ENCODE data around the gene ENDOD1.
A peak's percentile ranks its signal among the peaks of the same experiment; 100 is the strongest.
"Not testable (repeated sequence)": the region's sequence is repeated elsewhere in the genome, so short reads cannot be mapped to it uniquely, and the experiment has no call there.

The ENDOD1 gene, protein sequence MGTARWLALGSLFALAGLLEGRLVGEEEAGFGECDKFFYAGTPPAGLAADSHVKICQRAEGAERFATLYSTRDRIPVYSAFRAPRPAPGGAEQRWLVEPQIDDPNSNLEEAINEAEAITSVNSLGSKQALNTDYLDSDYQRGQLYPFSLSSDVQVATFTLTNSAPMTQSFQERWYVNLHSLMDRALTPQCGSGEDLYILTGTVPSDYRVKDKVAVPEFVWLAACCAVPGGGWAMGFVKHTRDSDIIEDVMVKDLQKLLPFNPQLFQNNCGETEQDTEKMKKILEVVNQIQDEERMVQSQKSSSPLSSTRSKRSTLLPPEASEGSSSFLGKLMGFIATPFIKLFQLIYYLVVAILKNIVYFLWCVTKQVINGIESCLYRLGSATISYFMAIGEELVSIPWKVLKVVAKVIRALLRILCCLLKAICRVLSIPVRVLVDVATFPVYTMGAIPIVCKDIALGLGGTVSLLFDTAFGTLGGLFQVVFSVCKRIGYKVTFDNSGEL

DNA sequence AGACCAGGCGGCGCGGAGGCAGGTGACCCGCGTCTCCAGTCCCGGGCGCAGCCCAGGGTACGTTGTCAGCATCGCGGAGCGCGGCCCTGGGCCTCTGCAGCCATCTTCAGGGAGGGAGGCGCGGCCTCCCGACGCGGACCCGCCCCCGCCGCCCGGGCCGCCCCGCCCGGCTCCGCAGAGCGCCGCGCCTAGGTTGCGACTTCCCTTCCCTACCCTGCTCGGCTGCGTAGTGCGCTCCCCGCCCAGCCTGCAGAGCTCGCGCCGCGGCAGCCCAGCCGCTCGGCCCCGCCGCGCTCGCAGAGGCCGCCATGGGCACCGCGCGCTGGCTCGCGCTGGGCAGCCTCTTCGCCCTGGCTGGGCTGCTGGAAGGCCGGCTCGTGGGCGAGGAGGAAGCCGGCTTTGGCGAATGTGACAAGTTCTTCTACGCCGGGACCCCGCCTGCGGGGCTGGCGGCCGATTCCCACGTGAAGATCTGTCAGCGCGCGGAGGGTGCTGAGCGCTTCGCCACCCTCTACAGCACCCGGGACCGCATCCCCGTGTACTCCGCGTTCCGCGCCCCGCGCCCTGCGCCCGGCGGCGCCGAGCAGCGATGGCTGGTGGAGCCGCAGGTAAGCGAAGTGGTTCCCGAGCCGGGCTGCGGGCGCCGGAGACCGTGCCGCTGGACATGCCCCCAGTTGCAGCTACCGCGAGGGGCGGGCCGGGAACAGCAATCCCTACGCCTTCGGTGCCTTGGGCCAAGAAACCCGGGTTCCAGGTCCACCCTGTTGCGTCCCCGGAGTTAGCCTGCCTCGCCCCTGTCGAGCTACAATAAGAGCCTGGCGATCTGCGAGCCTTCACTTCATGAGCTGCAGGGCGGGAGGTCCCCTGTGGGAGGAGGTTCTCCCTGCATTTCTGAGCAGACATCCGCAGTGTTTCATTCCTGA is at the start of gene ENDOD1:
Gene ENDOD1 (plus strand): TSS at position 227 of the 923 bp plus-strand sequence. CDS start 82 bp downstream, at position 309.
- peak; percentile 83 for DNase-seq (ENCODE audit: low read depth)
- TF ChIP-seq, protein P1, sequence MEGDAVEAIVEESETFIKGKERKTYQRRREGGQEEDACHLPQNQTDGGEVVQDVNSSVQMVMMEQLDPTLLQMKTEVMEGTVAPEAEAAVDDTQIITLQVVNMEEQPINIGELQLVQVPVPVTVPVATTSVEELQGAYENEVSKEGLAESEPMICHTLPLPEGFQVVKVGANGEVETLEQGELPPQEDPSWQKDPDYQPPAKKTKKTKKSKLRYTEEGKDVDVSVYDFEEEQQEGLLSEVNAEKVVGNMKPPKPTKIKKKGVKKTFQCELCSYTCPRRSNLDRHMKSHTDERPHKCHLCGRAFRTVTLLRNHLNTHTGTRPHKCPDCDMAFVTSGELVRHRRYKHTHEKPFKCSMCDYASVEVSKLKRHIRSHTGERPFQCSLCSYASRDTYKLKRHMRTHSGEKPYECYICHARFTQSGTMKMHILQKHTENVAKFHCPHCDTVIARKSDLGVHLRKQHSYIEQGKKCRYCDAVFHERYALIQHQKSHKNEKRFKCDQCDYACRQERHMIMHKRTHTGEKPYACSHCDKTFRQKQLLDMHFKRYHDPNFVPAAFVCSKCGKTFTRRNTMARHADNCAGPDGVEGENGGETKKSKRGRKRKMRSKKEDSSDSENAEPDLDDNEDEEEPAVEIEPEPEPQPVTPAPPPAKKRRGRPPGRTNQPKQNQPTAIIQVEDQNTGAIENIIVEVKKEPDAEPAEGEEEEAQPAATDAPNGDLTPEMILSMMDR (conservative IDR thresholded peaks at IDR 0.05; ENCODE audit: low read length): no peak; the same call in 1 of the 2 replicates
- H3K4me3 ChIP-seq (ENCODE audit: low read length): peak within 1 kb of the TSS; percentile 69

GRCh38 chr11:95042239-95042638 is 47.4 kb upstream of the ENDOD1 start:
- no peak for DNase-seq (ENCODE audit: low read depth)
- TF ChIP-seq, protein P1 (conservative IDR thresholded peaks at IDR 0.05; ENCODE audit: low read length): no peak
- no peak overlapping the region for H3K4me3 ChIP-seq (ENCODE audit: low read length)

- TF ChIP-seq, protein P1 (conservative IDR thresholded peaks at IDR 0.05; ENCODE audit: low read length): no peak
- no peak for DNase-seq (ENCODE audit: low read depth)
- no peak overlapping the region for H3K4me3 ChIP-seq (ENCODE audit: low read length)
Observed at GRCh38 chr11:95042906-95043305, 46.7 kb upstream of the ENDOD1 start.

DNA sequence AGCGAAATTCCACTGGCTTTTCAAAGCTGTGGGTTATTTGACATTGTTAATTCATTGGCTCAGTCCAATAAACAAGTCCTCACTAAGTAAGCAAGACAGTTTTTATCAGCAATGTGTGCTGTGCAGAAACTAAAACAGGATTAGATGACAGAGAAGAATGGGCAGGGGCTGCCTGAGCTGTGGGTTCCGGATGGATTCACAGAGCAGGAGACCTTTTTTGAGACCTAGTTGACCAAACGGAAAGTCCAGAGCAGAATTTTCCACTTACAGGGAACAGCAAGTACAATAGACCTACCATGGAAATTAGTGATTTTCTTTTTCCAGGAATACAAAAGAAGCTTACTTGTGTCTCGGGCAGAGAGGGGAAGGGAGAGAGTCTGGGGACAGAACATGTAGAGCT is 45.6 kb upstream of the ENDOD1 start:
- TF ChIP-seq, protein P1 (conservative IDR thresholded peaks at IDR 0.05; ENCODE audit: low read length): no peak
- DNase-seq (ENCODE audit: low read depth): no peak
- H3K4me3 ChIP-seq (ENCODE audit: low read length): no peak overlapping the region

- H3K4me3 ChIP-seq (ENCODE audit: low read length): no peak overlapping the region
- DNase-seq (ENCODE audit: low read depth): no peak
- TF ChIP-seq, protein P1 (conservative IDR thresholded peaks at IDR 0.05; ENCODE audit: low read length): no peak
Observed at GRCh38 chr11:95045812-95046211, 43.8 kb upstream of the ENDOD1 start.

GRCh38 chr11:95049122-95049521 is 40.5 kb upstream of the ENDOD1 start, which contains the start of gene KDM4F:
Gene KDM4F (plus strand): TSS chr11:95049422.
- not testable (repeated sequence) for H3K4me3 ChIP-seq (ENCODE audit: low read length); DNase-seq (ENCODE audit: low read depth)

GRCh38 chr11:95050595-95051202 is 38.9 kb upstream of the ENDOD1 start:
- DNase-seq (ENCODE audit: low read depth): no peak
- TF ChIP-seq, protein P1 (conservative IDR thresholded peaks at IDR 0.05; ENCODE audit: low read length): no peak
- no peak overlapping the region for H3K4me3 ChIP-seq (ENCODE audit: low read length)

Measured in AG10803 (cell line).